ENCODE data around the gene CUX1.
"Not testable (repeated sequence)": the region's sequence is repeated elsewhere in the genome, so short reads cannot be mapped to it uniquely, and the experiment has no call there.

The CUX1 gene

GRCh38 chr7:101859411-101860106 lies 42.1 kb downstream of the CUX1 start:
- H3K4me3 Mint-ChIP-seq = no peak overlapping the region
- H3K27me3 Mint-ChIP-seq = peaks cover 5% of the 10 kb centered on the region
- H3K27ac Mint-ChIP-seq = no peak overlapping the region
- no peaks in the 10 kb centered on the region for H3K36me3 Mint-ChIP-seq
- CTCF ChIA-PET = interaction anchor here (1.2 kb wide), 1 partner anchor 256 kb away, joined by 3 read pairs; no protein-coding TSS in a partner anchor
- no peaks in the 10 kb centered on the region for H3K9me3 Mint-ChIP-seq
- no peak for DNase-seq
- peaks cover 36% of the 10 kb centered on the region for H3K4me1 Mint-ChIP-seq

DNA sequence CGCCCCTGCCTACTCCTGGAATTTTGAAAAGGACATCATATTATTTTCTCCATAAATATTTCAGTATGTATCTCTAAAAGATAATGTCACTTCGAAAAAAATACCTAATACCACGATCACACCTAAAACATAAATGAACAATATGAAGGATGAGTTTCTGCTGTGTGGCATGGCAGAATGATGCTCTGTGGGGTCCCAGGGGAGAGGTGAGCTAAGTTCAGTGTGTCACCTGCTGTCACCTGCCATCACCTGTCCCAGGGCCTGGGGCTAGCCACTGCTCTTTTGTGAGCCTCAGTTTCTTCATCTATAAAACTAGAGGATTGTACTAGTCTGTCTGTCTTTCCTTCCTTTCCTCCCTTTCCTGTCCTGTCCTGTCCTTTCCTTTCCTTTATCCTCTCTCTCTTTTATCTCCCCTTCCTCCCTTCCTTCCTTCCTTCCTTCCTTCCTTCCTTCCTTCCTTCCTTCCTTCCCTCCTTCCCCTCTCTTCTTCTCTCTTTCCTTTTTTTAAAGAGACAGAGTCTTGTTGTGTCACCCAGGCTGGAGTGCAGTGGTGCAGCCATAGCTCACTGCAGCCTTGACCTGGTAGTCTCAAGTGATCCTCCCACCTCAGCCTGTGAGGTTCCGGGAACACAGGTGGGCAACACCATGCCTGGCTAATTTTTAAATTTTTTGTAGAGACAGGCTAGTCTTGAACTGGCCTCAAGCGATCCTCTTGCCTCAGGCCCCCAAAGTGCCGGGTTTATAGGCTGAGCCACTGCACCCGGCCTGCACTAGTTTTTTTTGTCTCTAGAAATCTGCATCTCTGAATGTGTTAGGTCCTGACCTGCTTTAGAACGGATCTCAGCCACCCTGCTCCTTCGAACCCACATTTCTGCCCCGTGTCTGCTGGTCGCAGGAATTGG lies 43.1 kb downstream of the CUX1 start:
- Mint-ChIP-seq H3K4me1 (peaks cover 28% of the 10 kb centered on the region), H3K27me3 (peaks cover 5% of the 10 kb centered on the region), H3K27ac (no peak overlapping the region), H3K9me3 (no peaks in the 10 kb centered on the region), H3K4me3 (no peak overlapping the region), H3K36me3 (no peaks in the 10 kb centered on the region)
- CTCF ChIA-PET = interaction anchor here (0.6 kb wide), 1 partner anchor 752 kb away, joined by 3 read pairs; no protein-coding TSS in a partner anchor
- no peak for DNase-seq

- Mint-ChIP-seq H3K27ac (no peak overlapping the region), H3K4me3 (no peak overlapping the region), H3K4me1 (peaks cover 26% of the 10 kb centered on the region), H3K27me3 (peaks cover 5% of the 10 kb centered on the region), H3K9me3 (no peaks in the 10 kb centered on the region), H3K36me3 (no peaks in the 10 kb centered on the region)
- CTCF ChIA-PET = interaction anchor here (0.6 kb wide), 1 partner anchor 753 kb away, joined by 3 read pairs; no protein-coding TSS in a partner anchor
- DNase-seq = no peak
Observed at GRCh38 chr7:101861218-101861775, 43.9 kb downstream of the CUX1 start.

- no peak overlapping the region for H3K27ac Mint-ChIP-seq
- H3K27me3 Mint-ChIP-seq = peaks cover 5% of the 10 kb centered on the region
- CTCF ChIA-PET = interaction anchor here (1.0 kb wide), 1 partner anchor 13 kb away, joined by 3 read pairs; no protein-coding TSS in a partner anchor
- DNase-seq = no peak
- H3K9me3 Mint-ChIP-seq = no peaks in the 10 kb centered on the region
- H3K36me3 Mint-ChIP-seq = no peaks in the 10 kb centered on the region
- H3K4me1 Mint-ChIP-seq = peaks cover 13% of the 10 kb centered on the region
- no peak overlapping the region for H3K4me3 Mint-ChIP-seq
Observed at GRCh38 chr7:101862280-101863220, 45.1 kb downstream of the CUX1 start.

GRCh38 chr7:101863598-101863997 lies 46.2 kb downstream of the CUX1 start:
- Mint-ChIP-seq H3K27me3 (peaks cover 5% of the 10 kb centered on the region), H3K36me3 (no peaks in the 10 kb centered on the region), H3K4me3 (no peak overlapping the region), H3K9me3 (no peaks in the 10 kb centered on the region), H3K27ac (no peak overlapping the region), H3K4me1 (peaks cover 4% of the 10 kb centered on the region)
- no peak for DNase-seq
- CTCF ChIA-PET = interaction anchor here (1.0 kb wide), 1 partner anchor 11 kb away, joined by 3 read pairs; no protein-coding TSS in a partner anchor

- Mint-ChIP-seq H3K27ac (no peak overlapping the region), H3K4me3 (no peak overlapping the region), H3K4me1 (peaks cover 4% of the 10 kb centered on the region), H3K36me3 (no peaks in the 10 kb centered on the region), H3K27me3 (peaks cover 5% of the 10 kb centered on the region), H3K9me3 (no peaks in the 10 kb centered on the region)
- no peak for DNase-seq
- CTCF ChIA-PET = no interaction called here
Observed at GRCh38 chr7:101864039-101864438, 46.6 kb downstream of the CUX1 start.

DNA sequence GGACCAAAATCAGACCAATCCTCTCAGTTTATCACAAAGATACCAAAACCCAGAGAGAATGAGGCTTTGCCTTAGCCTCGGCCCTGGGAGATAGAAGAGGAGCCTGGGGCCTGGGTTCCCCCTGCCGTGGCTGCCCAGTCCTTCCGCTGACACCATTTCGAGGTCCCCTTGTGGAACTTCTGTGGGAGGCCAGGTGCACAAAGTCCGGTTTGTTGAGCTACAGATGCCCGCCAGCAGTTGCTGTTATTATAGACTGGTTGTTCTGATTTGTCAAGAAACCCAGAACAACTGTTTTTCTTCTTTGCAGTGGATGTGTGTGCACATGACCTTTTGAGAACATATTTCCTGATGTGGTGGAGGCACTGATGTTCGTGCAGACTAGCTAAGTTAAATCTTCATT lies 47.6 kb downstream of the CUX1 start:
- H3K9me3 Mint-ChIP-seq = no peaks in the 10 kb centered on the region
- no peak overlapping the region for H3K27ac Mint-ChIP-seq
- CTCF ChIA-PET = no interaction called here
- no peak overlapping the region for H3K4me3 Mint-ChIP-seq
- no peaks in the 10 kb centered on the region for H3K4me1 Mint-ChIP-seq
- no peaks in the 10 kb centered on the region for H3K36me3 Mint-ChIP-seq
- H3K27me3 Mint-ChIP-seq = no peaks in the 10 kb centered on the region
- DNase-seq = no peak

DNA sequence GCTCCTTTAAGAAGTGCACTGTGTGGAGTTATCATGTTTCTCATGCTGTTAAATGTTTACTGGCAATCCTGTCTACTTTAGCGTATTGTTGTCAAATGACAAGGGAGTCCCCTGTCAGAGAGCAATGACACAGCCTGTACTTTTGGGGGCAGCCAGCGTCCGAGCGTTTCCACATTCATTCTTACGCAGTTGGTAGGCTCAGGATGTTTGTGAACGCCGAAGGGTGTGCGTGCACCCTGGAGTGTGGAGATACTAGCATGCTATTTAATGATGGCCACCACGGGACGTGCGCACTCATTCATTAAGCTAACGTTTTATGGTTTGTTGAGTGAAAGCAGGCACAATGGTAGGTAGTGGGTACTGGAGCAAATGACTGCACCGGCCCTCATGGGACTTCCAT lies 48.0 kb downstream of the CUX1 start:
- no peak for DNase-seq
- Mint-ChIP-seq H3K36me3 (no peaks in the 10 kb centered on the region), H3K27me3 (no peaks in the 10 kb centered on the region), H3K4me1 (no peaks in the 10 kb centered on the region), H3K9me3 (no peaks in the 10 kb centered on the region), H3K27ac (no peak overlapping the region), H3K4me3 (no peak overlapping the region)
- CTCF ChIA-PET = no interaction called here

- Mint-ChIP-seq H3K4me1 (no peaks in the 10 kb centered on the region), H3K27me3 (no peaks in the 10 kb centered on the region), H3K36me3 (no peaks in the 10 kb centered on the region), H3K4me3 (no peak overlapping the region), H3K9me3 (no peaks in the 10 kb centered on the region), H3K27ac (no peak overlapping the region)
- DNase-seq = no peak
- CTCF ChIA-PET = no interaction called here
Observed at GRCh38 chr7:101866328-101866727, 48.9 kb downstream of the CUX1 start.

- Mint-ChIP-seq H3K4me3 (no peak overlapping the region), H3K36me3 (no peaks in the 10 kb centered on the region), H3K4me1 (no peaks in the 10 kb centered on the region), H3K27me3 (no peaks in the 10 kb centered on the region), H3K9me3 (no peaks in the 10 kb centered on the region), H3K27ac (no peak overlapping the region)
- CTCF ChIA-PET = no interaction called here
- DNase-seq = no peak
Observed at GRCh38 chr7:101867265-101867664, 49.8 kb downstream of the CUX1 start.

- CTCF ChIA-PET, H3K4me1 Mint-ChIP-seq, H3K36me3 Mint-ChIP-seq, H3K27ac Mint-ChIP-seq, H3K27me3 Mint-ChIP-seq, DNase-seq, H3K4me3 Mint-ChIP-seq, H3K9me3 Mint-ChIP-seq: not testable (repeated sequence)
Observed at GRCh38 chr7:101867681-101868080, 50.3 kb downstream of the CUX1 start.

- DNase-seq = no peak
- H3K36me3 Mint-ChIP-seq = no peaks in the 10 kb centered on the region
- CTCF ChIA-PET = no interaction called here
- no peaks in the 10 kb centered on the region for H3K4me1 Mint-ChIP-seq
- no peaks in the 10 kb centered on the region for H3K9me3 Mint-ChIP-seq
- H3K27me3 Mint-ChIP-seq = no peaks in the 10 kb centered on the region
- H3K27ac Mint-ChIP-seq = no peak overlapping the region
- H3K4me3 Mint-ChIP-seq = no peak overlapping the region
Observed at GRCh38 chr7:101868191-101868950, 50.9 kb downstream of the CUX1 start.

Data from activated naive CD4-positive, alpha-beta T cell treated with anti-CD3 and anti-CD28 coated beads, Interleukin-2, amount 10 ng/mL, durations not matched to agents 7 days and 5 days (primary cell).